Gastroesophageal sphincter (tissue), 4 donors: ENCODE results near the gene THAP11. TPM values are rescaled to one million over a fixed set of nuclear protein-coding genes. Genes with fewer than 3 reads are reported as not detected.

Source experiments
- ATAC-seq: fragments of 150-250 bp; one replicate; pipeline ENCODE4 v1.9.1; 2016; ENCODE audit warnings: mild to moderate bottlenecking, moderate library complexity
- H3K27ac ChIP-seq, 4 donors: fragments of 200-600 bp; sonication (generic) in 3 of 4; 1 replicate in 3 of 4; 2 replicates in 1 of 4; pipeline ENCODE4 v1.5.1; 2016 to 2019
- H3K27me3 ChIP-seq: fragments of 200-600 bp; sonication (generic); one replicate; pipeline ENCODE4 v1.5.1; 2019
- H3K36me3 ChIP-seq, 2 donors: fragments of 200-600 bp; sonication (generic); one replicate each; pipeline ENCODE4 v1.5.1; 2019; ENCODE audit warnings: control low read depth in 1 of 2
- H3K4me1 ChIP-seq, 3 donors: fragments of 200-600 bp; sonication (generic); 1 replicate in 2 of 3; 2 replicates in 1 of 3; pipeline ENCODE4 v1.5.1; 2016 to 2019; ENCODE audit warnings: control low read depth in 2 of 3
- H3K4me3 ChIP-seq, 2 donors: fragments of 200-600 bp; sonication (generic); one replicate each; pipeline ENCODE4 v1.5.1; 2019; ENCODE audit warnings: mild to moderate bottlenecking in 1 of 2, moderate library complexity in 1 of 2
- H3K9me3 ChIP-seq, 3 donors: fragments of 200-600 bp; sonication (generic); one replicate each; pipeline ENCODE4 v1.5.1; 2017 to 2019; ENCODE audit warnings: control low read depth in 2 of 3
- EP300 ChIP-seq: sonication (generic); formaldehyde crosslinking; IDR thresholded peaks from one replicate; pipeline ENCODE4 v1.6.1; 2017; ENCODE audit warnings: antibody characterized with exemption, mild to moderate bottlenecking
- POLR2A ChIP-seq, 2 donors: fragments of 450-650 bp; IDR thresholded peaks; one replicate each; pipeline ENCODE4 v1.6.1; 2017; ENCODE audit warnings: antibody characterized with exemption in 2 of 2, mild to moderate bottlenecking in 2 of 2, moderate library complexity in 1 of 2
- POLR2AphosphoS5 ChIP-seq: sonication (generic); formaldehyde crosslinking; IDR thresholded peaks from one replicate; pipeline ENCODE4 v1.6.1; 2017; ENCODE audit warnings: antibody characterized with exemption
- WGBS, 2 donors: methylation state at CpG; one replicate each; pipeline ENCODE4 v1.1.5; 2018; ENCODE audit warnings: low coverage in 1 of 2; 5-methylcytosine and 5-hydroxymethylcytosine counted together
- total RNA-seq, 4 donors: library from RNA; depleted of rRNA; stranded (reverse); fragments of >200 nt; gene quantifications; one replicate each; pipeline ENCODE4 v1.1.0, GENCODE V29; 2016
- TF ChIP-seq, protein P1 (sequence below), 4 experiments: fragments of 200-600 bp in 2 of 4; fragments of 450-650 bp in 2 of 4; sonication (generic) in 1 of 4; IDR thresholded peaks; one replicate each; pipeline ENCODE4 v1.5.1; 2017 to 2019; ENCODE audit warnings: antibody characterized with exemption in 4 of 4, mild to moderate bottlenecking in 2 of 4, moderate library complexity in 2 of 4

THAP11 gene
- total RNA-seq, 4 donors from 2014 or later = 52.6 to 78.0 (median 76.0) TPM

DNA sequence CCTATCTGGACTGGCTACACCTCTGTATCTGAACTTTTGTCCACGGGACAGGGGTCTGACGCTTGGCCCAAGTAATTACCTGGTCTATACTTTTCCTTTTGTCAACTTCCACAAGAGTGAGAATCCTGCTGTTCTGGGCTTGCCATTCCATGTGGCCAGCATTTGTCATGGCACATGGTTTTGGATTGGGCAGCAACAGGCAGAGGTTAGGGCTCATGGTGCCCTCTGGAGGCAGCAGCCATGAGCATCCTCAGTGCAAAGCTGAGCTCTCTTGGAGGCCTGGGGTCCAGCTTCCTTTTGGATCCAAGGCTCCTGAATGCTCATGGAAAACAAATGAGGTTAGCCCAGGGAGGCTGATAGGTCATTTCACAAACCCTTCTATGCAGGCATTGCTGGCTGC, 23.2 kb downstream of the THAP11 start:
- ATAC-seq = no peak
- H3K27me3 ChIP-seq = no peaks in the 10 kb centered on the region
- peak overlapping the region in 1 of 4 donors; percentile 6 for H3K27ac ChIP-seq
- no peak for TF ChIP-seq EP300
- TF ChIP-seq, protein P1, sequence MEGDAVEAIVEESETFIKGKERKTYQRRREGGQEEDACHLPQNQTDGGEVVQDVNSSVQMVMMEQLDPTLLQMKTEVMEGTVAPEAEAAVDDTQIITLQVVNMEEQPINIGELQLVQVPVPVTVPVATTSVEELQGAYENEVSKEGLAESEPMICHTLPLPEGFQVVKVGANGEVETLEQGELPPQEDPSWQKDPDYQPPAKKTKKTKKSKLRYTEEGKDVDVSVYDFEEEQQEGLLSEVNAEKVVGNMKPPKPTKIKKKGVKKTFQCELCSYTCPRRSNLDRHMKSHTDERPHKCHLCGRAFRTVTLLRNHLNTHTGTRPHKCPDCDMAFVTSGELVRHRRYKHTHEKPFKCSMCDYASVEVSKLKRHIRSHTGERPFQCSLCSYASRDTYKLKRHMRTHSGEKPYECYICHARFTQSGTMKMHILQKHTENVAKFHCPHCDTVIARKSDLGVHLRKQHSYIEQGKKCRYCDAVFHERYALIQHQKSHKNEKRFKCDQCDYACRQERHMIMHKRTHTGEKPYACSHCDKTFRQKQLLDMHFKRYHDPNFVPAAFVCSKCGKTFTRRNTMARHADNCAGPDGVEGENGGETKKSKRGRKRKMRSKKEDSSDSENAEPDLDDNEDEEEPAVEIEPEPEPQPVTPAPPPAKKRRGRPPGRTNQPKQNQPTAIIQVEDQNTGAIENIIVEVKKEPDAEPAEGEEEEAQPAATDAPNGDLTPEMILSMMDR (IDR thresholded peaks at IDR 0.05) = peak in 3 of 4 experiments; percentile 18 to 37 (median 24)
- no peaks in the 10 kb centered on the region for H3K9me3 ChIP-seq
- no peak overlapping the region for H3K4me3 ChIP-seq
- H3K4me1 ChIP-seq = peaks cover 2 to 52% (median 27%) of the 10 kb centered on the region in 3 donors
- 100% methylated on average over 2 of the region's 2 CpGs; no CpG with 5 or more reads in 1 of the 2 donors for WGBS, 2 donors
- H3K36me3 ChIP-seq = peaks cover 0 to 62% of the 10 kb centered on the region in 2 donors

DNA sequence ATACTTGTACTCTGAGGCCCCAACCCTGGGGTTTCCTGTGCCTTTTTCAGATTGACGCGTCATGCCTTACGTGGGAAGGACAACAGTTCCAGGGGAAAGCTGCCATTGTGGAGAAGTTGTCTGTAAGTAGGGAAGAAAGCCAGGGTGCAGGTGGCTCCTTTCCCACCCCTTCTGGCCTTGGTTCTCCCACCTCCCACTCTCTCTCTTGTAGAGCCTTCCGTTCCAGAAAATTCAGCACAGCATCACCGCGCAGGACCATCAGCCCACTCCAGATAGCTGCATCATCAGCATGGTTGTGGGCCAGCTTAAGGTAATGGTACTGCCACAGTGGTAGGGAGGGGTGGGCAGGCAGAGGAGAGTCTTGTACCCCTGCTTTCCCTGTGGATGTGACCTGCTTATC, 26.2 kb downstream of the THAP11 start:
- H3K27ac ChIP-seq = no peak overlapping the region
- H3K4me3 ChIP-seq = no peak overlapping the region
- 95 to 100% methylated on average over 1 to 5 of the region's 6 CpGs for WGBS, 2 donors
- no peak for TF ChIP-seq POLR2A (IDR thresholded peaks at IDR 0.05)
- no peak for TF ChIP-seq POLR2AphosphoS5
- no peak for TF ChIP-seq EP300
- TF ChIP-seq, protein P1 (IDR thresholded peaks at IDR 0.05) = no peak
- no peaks in the 10 kb centered on the region for H3K9me3 ChIP-seq
- H3K36me3 ChIP-seq = peaks cover 0 to 71% of the 10 kb centered on the region in 2 donors
- no peak for ATAC-seq
- H3K27me3 ChIP-seq = no peaks in the 10 kb centered on the region
- peaks cover 2 to 31% (median 12%) of the 10 kb centered on the region in 3 donors for H3K4me1 ChIP-seq

DNA sequence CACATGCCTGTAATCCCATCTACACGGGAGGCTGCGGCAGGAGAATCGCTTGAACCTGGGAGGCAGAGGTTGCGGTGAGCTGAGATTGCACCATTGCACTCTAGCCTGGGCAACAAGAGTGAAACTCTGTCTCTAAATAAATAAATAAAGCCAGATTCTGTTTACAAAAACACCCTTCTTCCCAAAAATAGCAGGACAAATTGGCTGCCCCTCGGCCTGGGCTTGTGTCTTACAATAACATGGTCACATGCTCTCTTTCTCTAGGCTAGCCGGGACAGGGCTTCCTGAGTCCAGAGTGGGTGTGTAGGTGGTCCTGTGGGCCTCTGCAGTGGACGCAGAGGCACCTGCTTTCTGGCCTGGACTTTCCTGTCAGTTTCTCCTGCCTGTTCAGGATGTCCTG, 27.5 kb downstream of the THAP11 start:
- H3K36me3 ChIP-seq = peaks cover 0 to 71% of the 10 kb centered on the region in 2 donors
- no peak overlapping the region for H3K27ac ChIP-seq
- no peak for ATAC-seq
- H3K4me1 ChIP-seq = peaks cover 3 to 31% (median 12%) of the 10 kb centered on the region in 3 donors
- TF ChIP-seq, protein P1 (IDR thresholded peaks at IDR 0.05) = no peak
- TF ChIP-seq POLR2A (IDR thresholded peaks at IDR 0.05) = no peak
- TF ChIP-seq POLR2AphosphoS5 = no peak
- no peak for TF ChIP-seq EP300
- no peaks in the 10 kb centered on the region for H3K9me3 ChIP-seq
- H3K27me3 ChIP-seq = no peaks in the 10 kb centered on the region
- H3K4me3 ChIP-seq = no peak overlapping the region
- WGBS, 2 donors = 60 to 83% methylated on average over 1 to 6 of the region's 7 CpGs

DNA sequence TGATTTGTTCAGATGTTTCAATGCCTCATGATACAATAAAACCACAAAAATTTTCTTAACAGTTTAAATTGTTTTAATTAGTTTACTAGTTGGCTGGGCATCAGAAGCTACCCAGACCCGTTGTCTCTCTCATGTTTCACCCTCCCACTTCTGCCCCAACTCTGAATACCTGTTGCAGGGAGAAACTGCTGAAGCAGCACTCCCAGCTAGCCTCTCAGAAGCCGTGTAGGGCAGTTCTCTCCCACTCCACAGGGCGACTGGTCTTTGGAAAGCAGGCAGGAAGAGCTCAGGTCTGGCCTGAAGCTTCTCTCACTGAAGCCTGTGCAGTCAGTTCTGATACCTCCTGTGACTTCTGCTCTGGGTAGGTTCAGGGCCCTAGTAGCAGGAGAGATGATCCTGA, 29.1 kb downstream of the THAP11 start:
- 40 to 50% methylated on average over 1 of the region's 3 CpGs for WGBS, 2 donors
- no peak for TF ChIP-seq EP300
- Histone ChIP-seq H3K27me3 (no peaks in the 10 kb centered on the region), H3K4me3 (no peak overlapping the region), H3K9me3 (no peaks in the 10 kb centered on the region), H3K27ac (no peak overlapping the region), H3K36me3 (peaks cover 0 to 70% of the 10 kb centered on the region in 2 donors), H3K4me1 (peaks cover 3 to 38% (median 22%) of the 10 kb centered on the region in 3 donors)
- ATAC-seq = no peak

DNA sequence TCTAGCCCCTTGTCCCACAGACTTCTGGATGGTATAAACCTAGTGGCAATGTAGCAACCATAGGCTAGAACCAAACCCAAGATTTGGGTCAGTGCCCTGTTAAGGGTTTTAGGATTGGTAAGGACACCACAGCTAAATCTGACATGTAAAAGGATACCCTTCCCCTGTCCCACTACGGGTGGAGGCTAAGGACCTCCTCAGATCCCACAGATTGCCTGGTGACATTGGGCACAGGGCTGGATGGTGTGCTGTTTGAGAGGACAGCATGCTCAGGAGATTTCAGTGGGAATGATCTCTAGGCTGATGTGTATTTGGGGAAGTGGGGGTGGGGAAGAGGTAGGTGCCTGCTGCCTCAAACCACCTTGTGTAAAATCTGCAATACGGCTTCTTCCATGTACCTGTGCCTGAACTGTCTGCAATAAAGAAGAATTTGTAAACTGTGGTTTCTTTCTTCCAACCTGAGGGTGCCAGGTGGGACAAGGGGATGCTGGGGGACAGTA, 30.1 kb downstream of the THAP11 start:
- no peak for TF ChIP-seq EP300
- 33 to 57% methylated on average over 1 of the region's 2 CpGs for WGBS, 2 donors
- no peak for ATAC-seq

More for the DNA sequence above, 30.1 kb downstream of the THAP11 start:
- H3K27ac ChIP-seq = peak overlapping the region; percentile 41 to 89 (median 86)
- H3K27me3 ChIP-seq = no peaks in the 10 kb centered on the region
- peaks cover 0 to 70% of the 10 kb centered on the region in 2 donors for H3K36me3 ChIP-seq
- no peaks in the 10 kb centered on the region for H3K9me3 ChIP-seq
- peak overlapping the region in 1 of 2 donors; percentile 99 for H3K4me3 ChIP-seq
- peaks cover 3 to 45% (median 22%) of the 10 kb centered on the region in 3 donors for H3K4me1 ChIP-seq
